Right ventricle myocardium superior (tissue), 1 donor: ENCODE results near the gene MITF. TPM values are rescaled to one million over a fixed set of nuclear protein-coding genes. Genes with fewer than 3 reads are reported as not detected.

Experiments used
- ATAC-seq: fragments of 200-7000 bp; cut with Tn5 transposase; one replicate; pipeline ENCODE4 v1.9.1; 2020; ENCODE audit warnings: mild to moderate bottlenecking; ENCODE audit not compliant: poor library complexity
- DNase-seq: peaks from one replicate; pipeline ENCODE4 v3.0.0-alpha.2; 2020
- intact Hi-C: fragments of 100-400 bp; cut with DNase I; formaldehyde crosslinking; loops from one replicate; pipeline ENCODE4 v1.11.2; 2022
- total RNA-seq: library from RNA; stranded (reverse); fragmentation: NEBNext Ultra II Directional; extraction: Animal tissue kit (Norgen Biotek cat#: 25700); gene quantifications from one replicate; pipeline ENCODE4 v1.2.1, GENCODE V29; 2021
- donor health status: DM: no; HTN: yes; CAD: no; lungs with severe emphysema.

MITF gene
- total RNA-seq, 1 donor from 2014 or later = 65.5 TPM

DNA sequence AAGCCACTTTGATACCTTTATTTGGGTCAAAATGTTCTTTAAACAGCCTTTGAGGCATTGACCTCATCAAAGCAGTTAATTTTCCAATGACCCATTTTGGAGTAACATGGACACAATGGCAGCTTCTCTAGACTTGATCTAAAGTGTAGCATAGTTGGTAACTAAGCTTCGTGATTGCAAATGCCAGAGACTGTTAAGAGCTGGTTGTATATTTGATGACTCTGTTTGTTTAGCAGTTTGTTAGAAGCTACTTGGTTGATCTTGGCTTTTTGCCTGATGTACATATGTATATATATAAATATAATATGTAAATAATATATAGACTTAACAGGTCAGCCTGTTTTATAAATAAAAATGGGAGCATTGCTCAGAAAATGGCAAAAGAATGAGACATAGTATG is 68.4 kb downstream of the MITF start:
- ATAC-seq (no peak), DNase-seq (no peak)
- intact Hi-C loops = no loop called here

DNA sequence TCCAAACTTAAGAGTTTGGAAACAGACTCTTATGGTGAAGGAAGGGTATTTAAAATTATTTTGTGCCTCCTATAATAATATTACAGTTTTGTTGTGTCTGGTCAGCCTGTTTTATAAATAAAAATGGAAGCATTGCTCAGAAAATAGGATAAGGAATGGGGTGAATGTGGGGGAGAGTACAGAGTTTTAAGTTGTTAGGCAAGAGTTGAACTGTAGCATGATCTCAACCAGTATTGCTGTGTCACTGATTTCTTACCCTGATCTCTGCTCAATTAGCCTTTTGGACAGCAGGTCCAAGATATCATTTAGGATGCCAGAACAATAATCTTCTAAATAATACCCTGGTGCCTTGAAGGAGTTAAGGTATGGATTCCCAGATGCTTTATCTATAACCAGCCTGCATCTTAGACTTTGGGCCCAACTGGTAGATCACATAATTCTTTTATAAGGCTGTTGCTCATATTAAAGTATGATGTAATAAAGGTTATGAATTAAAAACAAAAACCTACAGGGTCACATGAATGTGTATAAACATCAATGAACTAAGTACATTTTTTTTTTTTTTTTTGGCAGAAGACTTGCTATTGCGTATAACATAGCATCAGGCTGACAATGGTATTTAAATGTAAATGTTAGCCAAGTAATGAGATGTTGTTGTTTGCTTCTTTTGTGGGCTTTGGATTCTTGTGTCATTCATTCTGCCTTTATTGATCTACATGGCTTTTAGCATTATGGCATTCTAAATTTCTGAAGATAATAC is 70.0 kb downstream of the MITF start:
- ATAC-seq = no peak
- intact Hi-C loops = no loop called here

DNA sequence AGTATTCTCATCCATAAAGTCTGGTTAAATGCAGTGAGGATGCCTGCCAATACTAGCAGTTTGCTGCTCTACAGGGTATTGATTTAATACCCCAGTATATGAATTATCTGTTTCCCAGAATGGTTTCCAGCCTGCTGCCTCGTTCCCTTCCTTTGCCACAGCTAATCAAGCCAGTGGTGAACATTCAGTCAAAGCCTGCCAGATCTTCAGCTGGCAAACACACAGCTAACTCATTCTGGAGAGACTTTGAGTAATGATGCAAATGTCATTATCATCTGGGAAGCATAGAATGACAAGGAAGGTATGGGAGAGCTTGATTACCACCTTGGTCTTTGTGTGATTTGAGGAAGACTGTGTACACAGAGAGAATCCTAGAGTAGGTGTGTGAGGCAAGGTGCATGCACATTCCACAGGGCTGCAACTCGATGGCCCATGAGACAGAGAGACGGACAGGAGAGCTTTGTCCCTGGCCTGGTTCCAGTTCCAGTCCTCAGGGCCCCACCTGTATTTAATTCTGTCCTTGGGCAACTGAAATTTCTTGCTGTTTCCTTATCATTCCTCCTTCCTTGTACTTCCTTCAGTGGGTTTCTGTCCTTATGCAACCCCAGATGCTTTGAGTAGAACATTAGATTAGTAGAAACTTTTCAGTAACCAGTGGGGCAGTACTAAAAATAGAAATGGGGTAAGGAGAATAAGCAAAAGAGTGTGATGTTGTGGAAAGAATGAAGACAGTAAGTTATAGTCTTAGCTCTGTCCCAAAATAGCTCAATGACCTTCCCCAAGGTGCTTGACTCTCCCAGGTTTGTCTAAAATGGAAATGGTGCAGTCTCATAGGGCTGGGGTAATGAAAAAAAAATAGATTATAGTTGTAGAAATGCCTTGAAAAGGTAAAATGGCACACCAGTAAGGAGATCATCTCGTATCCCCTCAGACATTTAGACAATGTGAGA is 72.5 kb downstream of the MITF start:
- no peak for DNase-seq
- intact Hi-C loops = no loop called here
- peak; percentile 59 for ATAC-seq

More for the DNA sequence above, 70.0 kb downstream of the MITF start:
- DNase-seq = no peak

DNA sequence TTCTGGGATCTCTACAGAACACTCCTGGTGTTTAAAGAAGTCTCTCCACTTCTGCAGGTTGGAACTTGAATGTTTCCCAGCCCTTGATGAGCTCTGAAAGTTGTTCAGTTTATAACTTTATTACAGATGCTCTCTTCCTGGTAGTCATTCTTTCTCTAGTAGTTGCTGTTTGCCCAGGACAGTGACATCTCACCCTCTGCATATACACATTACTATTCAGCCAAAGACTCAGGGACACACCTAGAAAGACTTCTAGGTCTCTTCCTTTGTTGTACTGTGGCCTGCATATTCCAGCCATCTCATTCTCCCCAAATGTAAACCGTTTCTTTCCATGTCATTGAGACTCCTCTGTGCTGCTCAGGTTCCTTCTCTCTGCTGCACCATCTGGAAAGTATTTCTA is 76.7 kb downstream of the MITF start:
- intact Hi-C loops = no loop called here
- ATAC-seq = no peak
- no peak for DNase-seq

DNA sequence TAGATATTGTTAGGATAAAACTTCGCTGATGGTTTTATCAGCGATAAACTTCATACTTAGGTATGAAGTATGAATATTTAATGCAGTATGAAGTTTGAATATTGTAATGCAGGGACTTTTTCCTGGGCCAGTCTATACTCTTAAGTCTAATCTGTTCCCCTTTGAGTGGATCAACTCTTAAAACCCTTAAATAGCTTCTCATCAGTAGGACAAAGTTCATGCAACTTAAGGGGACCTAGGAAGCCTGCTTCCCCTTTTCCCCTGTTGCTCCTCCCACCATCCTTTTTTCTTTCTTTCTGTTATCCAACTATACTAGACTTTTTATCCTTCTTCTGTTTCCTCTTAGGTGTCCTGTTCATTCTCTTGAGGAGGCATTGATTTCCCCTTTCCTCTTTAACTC is 78.7 kb downstream of the MITF start:
- DNase-seq (no peak), ATAC-seq (peak; percentile 62)
- intact Hi-C loops = no loop called here

DNA sequence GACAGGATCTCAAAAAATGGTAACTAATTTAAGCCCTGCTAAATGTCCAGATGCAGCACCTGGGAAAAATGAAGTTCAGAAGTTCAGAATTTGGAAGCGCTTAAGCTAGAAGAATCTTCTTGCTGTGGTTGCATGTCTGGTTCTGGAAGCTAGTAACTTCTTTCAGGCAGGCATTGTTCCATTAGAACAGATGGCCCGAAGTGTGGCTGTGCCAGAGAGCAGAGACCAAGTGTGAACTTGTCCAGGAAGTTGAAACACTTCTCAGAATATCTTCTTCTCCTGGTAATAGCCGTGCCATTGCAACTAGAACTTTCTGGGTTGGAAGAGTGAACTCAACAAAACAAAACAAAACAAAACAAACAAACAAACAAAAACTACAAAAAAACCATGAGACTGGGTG is 80.0 kb downstream of the MITF start:
- DNase-seq = peak; percentile 57
- intact Hi-C loops = no loop called here

DNA sequence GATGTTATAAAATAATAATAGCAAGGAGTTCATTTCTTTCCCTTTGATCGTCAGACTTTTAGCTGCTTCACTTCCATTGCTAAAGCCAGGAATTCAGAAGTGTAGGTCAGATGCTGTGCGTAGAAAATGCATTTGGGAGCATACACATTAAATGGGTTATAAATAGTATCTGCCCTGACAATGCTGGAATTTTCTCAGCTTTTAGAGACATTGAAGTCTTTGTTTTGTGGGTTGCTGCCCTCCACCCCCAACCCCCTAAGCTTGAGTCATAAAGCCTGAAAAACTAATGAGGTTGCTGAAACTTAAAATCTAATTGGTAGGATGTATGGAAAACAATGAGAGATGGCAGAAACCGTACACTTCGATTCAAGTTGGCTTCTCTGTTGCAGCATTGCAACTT is 81.9 kb downstream of the MITF start:
- DNase-seq = no peak
- intact Hi-C loops = no loop called here
- no peak for ATAC-seq

More for the DNA sequence above, 80.0 kb downstream of the MITF start:
- ATAC-seq = peak; percentile 78

DNA sequence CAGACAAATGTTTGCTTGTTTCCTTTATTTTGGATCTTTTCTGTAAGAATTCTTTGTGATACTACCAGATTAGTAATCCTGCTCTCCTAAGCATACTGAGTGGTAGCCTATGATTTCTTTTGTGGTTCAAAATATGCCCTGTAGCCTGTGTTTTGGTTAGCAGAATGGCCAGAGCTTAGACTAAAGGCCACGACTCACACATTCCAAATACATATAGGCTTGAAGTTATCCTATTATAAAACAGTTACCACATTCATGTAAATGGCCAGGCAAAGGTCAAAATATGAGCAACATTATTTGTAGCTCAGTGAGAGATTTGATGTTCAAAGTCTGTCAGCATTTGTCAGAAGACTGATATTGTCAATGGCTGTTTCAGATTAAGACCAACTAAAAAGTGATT is 84.5 kb downstream of the MITF start:
- no peak for DNase-seq

DNA sequence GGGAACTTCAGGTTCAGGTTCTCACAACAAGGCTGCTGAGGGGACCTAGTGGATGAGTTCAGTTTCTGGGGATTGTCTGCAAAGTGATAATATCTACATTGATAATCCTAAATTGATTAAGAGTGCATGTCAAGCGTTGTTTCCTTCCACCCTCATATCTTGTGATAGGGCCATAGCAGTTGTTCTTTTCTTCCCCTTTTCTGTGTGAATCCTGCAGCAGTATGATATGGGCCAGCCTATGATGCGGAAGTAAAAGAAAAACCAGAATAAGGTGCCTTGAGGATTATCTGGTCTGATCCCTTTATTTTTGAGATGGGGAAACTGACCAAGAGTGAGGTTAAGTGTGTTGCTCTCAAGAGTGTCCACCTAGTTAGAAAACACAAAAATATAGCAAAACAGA is 86.2 kb downstream of the MITF start:
- ATAC-seq (no peak), DNase-seq (no peak)
- intact Hi-C loops = no loop called here

More for the DNA sequence above, 84.5 kb downstream of the MITF start:
- ATAC-seq = no peak
- intact Hi-C loops = no loop called here

DNA sequence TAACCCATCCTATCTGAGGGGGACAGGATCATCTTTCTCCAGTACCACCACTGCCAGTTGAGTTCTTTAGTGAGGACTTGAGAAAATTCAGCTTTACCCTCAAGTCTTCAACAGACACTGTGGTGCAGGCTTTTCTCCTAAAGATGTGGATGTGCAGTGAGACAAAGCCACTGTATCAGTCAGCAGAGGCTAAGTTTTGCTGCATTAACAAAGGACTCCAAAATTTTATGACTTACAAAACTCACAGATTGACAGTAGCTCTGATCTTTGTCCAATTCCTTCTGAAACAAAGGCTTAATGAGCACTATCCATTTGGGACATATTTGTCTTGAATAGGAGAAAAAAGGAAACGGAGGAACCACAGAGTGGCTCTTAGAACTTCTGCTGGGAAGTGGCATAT is 87.9 kb downstream of the MITF start:
- intact Hi-C loops = no loop called here
- no peak for ATAC-seq
- DNase-seq = no peak

DNA sequence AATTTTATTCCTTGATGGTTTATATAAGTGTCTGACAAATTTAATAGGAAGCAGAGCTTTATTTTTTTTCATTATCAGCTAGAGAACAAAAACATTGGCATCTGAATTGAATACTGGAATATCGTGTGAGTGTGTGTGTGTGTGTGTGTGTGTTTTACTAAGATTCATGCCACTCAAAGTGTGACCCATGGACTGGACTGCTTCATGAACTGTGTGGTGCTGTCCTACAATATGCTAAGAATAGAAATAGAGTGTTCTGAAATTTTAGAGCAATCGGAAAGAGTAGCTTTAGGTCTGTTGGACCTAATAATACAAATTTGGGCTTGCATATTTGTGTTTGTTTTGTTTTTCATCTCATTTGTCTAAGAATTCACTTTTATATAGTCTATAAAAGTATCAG is 89.6 kb downstream of the MITF start:
- ATAC-seq (peak; percentile 42), DNase-seq (no peak)
- intact Hi-C loops = no loop called here

DNA sequence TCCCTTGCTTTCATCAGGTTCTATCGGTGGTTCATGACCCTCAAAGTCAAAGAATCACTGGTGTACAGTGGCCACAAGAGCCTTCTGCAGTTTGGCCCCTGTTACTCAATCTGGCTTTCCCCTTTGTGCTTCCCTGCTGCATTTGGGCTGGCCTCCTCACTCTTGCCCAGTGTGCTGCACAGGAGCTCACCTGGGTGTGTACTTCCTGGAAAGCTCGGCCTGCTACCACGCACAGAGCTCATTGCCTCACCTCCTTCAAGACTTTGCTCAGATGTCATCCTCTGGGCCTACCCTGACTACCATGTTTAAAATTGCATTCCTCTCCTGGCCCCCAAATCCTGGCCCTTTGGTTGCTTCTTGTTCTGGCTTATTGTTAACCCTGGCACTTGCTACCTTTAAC is 90.9 kb downstream of the MITF start:
- intact Hi-C loops = no loop called here
- DNase-seq (no peak), ATAC-seq (no peak)

DNA sequence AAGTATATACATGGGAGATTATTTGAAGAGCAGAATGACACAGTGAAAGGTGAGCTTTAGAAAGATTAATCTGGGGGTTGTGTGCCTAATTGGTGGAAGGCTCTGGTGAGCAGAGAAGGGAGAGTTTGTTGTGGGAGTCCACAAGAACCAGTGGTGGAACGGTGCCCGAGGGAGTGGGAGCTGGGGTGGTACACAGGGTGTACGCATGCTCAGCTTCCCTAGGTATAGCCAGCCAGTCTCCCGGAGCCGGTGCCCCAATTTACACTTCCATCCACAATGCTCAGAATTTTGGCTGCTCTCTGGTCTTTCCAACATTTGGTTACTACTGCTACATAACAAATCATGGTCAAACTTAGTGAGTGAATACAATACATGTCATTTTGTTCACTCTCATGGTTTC is 92.5 kb downstream of the MITF start:
- no peak for DNase-seq
- intact Hi-C loops = no loop called here
- no peak for ATAC-seq

DNA sequence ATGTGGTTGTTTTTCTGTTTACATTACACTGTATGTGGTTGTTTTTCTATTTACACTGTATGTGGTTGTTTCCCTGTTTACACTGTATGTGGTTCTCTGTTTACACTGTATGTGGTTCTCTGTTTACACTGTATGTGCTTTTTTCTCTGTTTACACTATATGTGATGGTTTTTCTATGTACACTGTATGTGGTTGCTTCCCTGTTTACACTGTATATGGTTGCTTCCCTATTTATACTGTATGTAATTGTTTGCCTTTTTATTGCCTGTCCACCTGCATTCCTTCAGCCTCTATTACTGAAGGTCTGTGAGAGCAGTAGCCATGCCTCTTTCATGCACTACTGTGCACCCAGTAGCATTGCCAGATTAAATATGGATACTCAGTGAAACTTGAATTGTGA is 94.3 kb downstream of the MITF start:
- intact Hi-C loops = no loop called here
- no peak for ATAC-seq
- DNase-seq = no peak

DNA sequence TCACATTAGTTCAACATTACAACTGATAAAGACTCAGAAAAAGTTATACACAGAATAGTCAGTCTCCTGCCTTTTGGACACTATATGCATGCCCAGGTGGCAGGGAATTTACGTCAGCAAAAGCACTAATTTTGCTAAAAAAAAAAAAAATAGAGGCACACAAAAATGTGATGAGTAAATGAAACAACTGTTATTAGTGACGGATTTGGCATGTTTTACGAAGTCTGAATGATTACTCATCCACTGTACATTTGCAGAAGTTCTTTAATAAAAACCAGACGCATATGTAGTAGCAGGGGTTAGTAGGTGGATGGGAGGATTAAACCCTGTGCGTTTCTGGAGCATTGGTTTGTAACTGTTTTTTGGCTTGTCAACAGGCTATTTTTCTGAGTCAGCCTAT is 99.0 kb downstream of the MITF start:
- intact Hi-C loops = no loop called here

DNA sequence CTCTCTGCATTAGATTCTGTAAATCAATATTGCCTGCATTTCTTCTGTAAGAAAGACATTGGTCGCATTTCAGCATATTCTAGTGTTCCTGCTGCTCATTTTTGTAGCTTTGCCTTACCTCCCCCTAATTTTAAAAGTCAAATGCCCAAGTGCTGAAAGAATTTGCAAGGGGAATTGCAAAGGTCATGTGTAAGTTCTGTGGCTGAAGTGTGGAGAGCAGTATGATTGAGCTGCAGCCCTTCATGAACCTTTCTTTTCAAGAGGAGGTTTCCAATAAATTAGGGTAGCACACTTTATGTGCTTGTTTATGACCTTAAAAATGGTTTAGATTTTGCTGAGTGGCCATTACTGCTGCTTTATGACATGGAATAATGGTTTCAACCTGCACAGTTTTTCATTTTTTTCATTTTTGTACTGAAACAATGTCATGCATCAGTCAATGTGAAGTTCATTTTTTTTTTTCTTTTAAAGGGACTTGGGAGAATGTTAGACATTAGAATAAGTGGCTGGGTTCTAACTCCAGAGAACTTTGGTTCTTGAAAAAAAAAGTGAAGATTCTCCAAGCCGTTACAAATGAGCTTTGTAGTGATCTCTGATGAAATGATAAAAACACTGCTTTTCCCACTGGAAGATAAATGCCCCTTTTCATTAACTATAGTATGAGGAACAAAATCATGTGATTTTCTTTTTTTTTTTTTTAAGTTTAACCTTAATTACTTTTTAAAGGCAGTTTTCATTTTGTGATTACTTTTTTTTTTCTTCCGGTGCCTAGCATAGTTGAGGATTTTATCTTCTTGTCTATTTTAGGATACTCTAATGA is 99.6 kb downstream of the MITF start:
- intact Hi-C loops = no loop called here
- DNase-seq = no peak
- ATAC-seq = no peak

More for the DNA sequence above, 99.0 kb downstream of the MITF start:
- no peak for DNase-seq
- no peak for ATAC-seq

DNA sequence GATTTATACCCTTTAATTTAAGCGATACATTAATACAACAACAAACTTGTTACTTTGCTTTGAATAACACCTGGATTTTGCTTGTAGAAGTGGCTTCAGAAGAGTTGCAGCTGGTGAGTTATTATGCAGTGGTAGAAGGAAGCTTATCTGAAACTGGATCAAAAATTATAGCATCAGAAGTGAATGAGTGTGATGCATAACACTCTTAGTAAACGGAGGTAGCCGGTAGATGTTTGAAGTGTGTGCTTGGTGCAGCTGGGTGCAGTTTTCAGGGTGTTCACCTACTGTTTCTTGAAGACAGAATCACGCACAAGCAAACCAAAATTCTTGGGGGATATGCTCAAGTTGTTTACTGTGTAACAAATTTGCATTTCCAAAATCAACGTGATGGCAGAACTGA is 103.1 kb downstream of the MITF start:
- ATAC-seq (no peak), DNase-seq (no peak)
- intact Hi-C loops = no loop called here

DNA sequence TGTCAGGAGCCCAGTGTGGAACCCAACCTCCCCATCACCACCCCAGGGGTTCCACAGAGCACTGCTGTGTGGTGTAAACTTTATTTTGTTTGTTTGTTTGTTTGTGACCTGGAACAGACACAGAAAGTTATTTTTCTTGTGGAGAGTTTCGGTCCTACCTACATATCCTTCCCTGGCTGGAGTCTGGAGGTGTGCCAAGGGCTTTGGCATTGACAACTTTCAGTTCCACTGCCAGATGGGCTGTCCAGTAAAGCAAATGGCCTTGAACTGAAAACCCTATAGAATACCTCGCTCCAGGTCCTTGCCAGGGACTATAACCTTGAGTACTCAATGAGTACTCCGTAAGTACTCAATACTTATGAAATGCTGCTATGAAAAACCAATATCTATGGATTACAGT is 103.5 kb downstream of the MITF start:
- intact Hi-C loops = no loop called here
- ATAC-seq (peak; percentile 59), DNase-seq (peak; percentile 50)

DNA sequence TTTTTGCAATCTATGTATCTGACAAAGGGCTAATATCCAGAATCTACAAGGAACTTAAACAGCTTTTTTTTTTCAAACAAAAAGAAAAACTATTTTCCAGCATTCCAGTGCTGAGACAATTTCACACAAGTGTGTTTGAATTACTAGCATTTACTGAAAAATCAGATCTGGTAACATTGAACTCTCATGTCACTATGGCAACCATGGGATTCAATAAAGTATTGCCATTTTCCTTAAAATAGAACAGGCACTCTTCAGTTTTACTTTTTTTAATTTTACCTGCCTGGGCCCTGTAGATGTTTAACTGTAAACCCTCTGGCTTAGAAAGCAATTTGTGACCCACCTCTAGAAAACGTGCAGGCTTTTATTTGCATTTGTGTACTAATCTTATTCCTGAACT is 105.4 kb downstream of the MITF start:
- ATAC-seq (no peak), DNase-seq (no peak)
- intact Hi-C loops = no loop called here
